Karpas-422 (cell line): ENCODE measurements around the gene CLDN10. TPM values are rescaled to one million over a fixed set of nuclear protein-coding genes. Genes with fewer than 3 reads are reported as not detected.
"Not testable (repeated sequence)": the region's sequence is repeated elsewhere in the genome, so short reads cannot be mapped to it uniquely, and the experiment has no call there.

Experiments
- DNase-seq: peaks from one replicate; pipeline ENCODE4 v3.0.0-alpha.2; 2015
- H2AFZ ChIP-seq: fragments of 200-600 bp; sonication (generic); 2 replicates; pipeline ENCODE4 v1.6.1; 2014; ENCODE audit warnings: antibody characterized with exemption, low read length, mixed read lengths
- H3K27ac ChIP-seq: fragments of 200-600 bp; sonication (generic); 2 replicates; pipeline ENCODE4 v1.5.1; 2014; ENCODE audit warnings: mild to moderate bottlenecking, low read length, moderate library complexity
- H3K27me3 ChIP-seq: fragments of 200-600 bp; sonication (generic); 2 replicates; pipeline ENCODE4 v1.6.1; 2014; ENCODE audit warnings: low read length, mixed read lengths
- H3K36me3 ChIP-seq: fragments of 200-600 bp; sonication (generic); 2 replicates; pipeline ENCODE4 v1.6.1; 2014; ENCODE audit warnings: low read length, mixed read lengths; ENCODE audit not compliant: insufficient read depth
- H3K4me1 ChIP-seq: fragments of 200-600 bp; sonication (generic); 2 replicates; pipeline ENCODE4 v1.6.1; 2014; ENCODE audit warnings: mild to moderate bottlenecking, low read length, mixed read lengths
- H3K4me2 ChIP-seq: fragments of 200-600 bp; sonication (generic); 2 replicates; pipeline ENCODE4 v1.6.1; 2014; ENCODE audit warnings: low read length, low read depth, mild to moderate bottlenecking; ENCODE audit not compliant: poor library complexity, severe bottlenecking
- H3K4me3 ChIP-seq: fragments of 200-600 bp; sonication (generic); 2 replicates; pipeline ENCODE4 v1.5.1; 2014; ENCODE audit warnings: mild to moderate bottlenecking, antibody characterized with exemption, low read length, mixed read lengths
- H3K79me2 ChIP-seq: fragments of 200-600 bp; sonication (generic); 2 replicates; pipeline ENCODE4 v1.6.1; 2014; ENCODE audit warnings: mild to moderate bottlenecking, low read length, mixed read lengths
- H3K9ac ChIP-seq: fragments of 200-600 bp; sonication (generic); 2 replicates; pipeline ENCODE4 v1.6.0; 2014; ENCODE audit warnings: low read length
- H3K9me2 ChIP-seq: fragments of 200-600 bp; sonication (generic), shearing (Covaris generic); replicated peaks from 2 replicates; pipeline ENCODE4 v1.6.0; 2014; ENCODE audit warnings: mild to moderate bottlenecking, low read length, moderate library complexity; ENCODE audit not compliant: insufficient read depth
- H3K9me3 ChIP-seq: fragments of 300-700, 200-600 bp; sonication (generic); 2 replicates; pipeline ENCODE4 v1.6.1; 2014; ENCODE audit warnings: low read length, mixed read lengths
- H4K20me1 ChIP-seq: fragments of 200-600 bp; sonication (generic); 2 replicates; pipeline ENCODE4 v1.6.1; 2014; ENCODE audit warnings: mild to moderate bottlenecking, antibody characterized with exemption, low read length, low read depth; ENCODE audit not compliant: insufficient read depth
- total RNA-seq: library from RNA; depleted of rRNA; stranded (reverse); fragments of >200 nt; shearing (Covaris generic); gene quantifications from 2 replicates; pipeline ENCODE4 v1.2.3, GENCODE V29; 2014; ENCODE audit warnings: low replicate concordance

CLDN10 gene
- total RNA-seq, 1 experiment from 2014 or later = not detected

- Histone ChIP-seq H3K79me2 (no peaks in the 10 kb centered on the region), H3K9me3 (no peaks in the 10 kb centered on the region), H3K36me3 (no peaks in the 10 kb centered on the region), H3K27ac (no peak overlapping the region), H3K27me3 (no peaks in the 10 kb centered on the region), H3K4me3 (no peak overlapping the region), H3K9me2 (no peaks in the 10 kb centered on the region), H3K9ac (no peak overlapping the region), H3K4me2 (no peak overlapping the region), H4K20me1 (no peaks in the 10 kb centered on the region), H3K4me1 (no peaks in the 10 kb centered on the region), H2AFZ (no peak overlapping the region)
- no peak for DNase-seq
Measured at GRCh38 chr13:95512424-95512823, 40.1 kb upstream of the CLDN10 start.

- Histone ChIP-seq H3K9me3 (no peaks in the 10 kb centered on the region), H3K27me3 (no peaks in the 10 kb centered on the region), H2AFZ (no peak overlapping the region), H3K79me2 (no peaks in the 10 kb centered on the region), H3K9ac (no peak overlapping the region), H3K9me2 (no peaks in the 10 kb centered on the region), H4K20me1 (no peaks in the 10 kb centered on the region), H3K4me2 (no peak overlapping the region), H3K4me1 (no peaks in the 10 kb centered on the region), H3K4me3 (no peak overlapping the region), H3K27ac (no peak overlapping the region), H3K36me3 (no peaks in the 10 kb centered on the region)
- DNase-seq = no peak
Measured at GRCh38 chr13:95512957-95513356, 39.6 kb upstream of the CLDN10 start.

- not testable (repeated sequence) for H3K9ac ChIP-seq, H3K4me2 ChIP-seq, H3K9me2 ChIP-seq, H4K20me1 ChIP-seq, H3K4me1 ChIP-seq, H3K27me3 ChIP-seq, H3K9me3 ChIP-seq, H3K36me3 ChIP-seq, DNase-seq, H3K4me3 ChIP-seq, H3K79me2 ChIP-seq, H3K27ac ChIP-seq, H2AFZ ChIP-seq
Measured at GRCh38 chr13:95515606-95516005, 36.9 kb upstream of the CLDN10 start.

GRCh38 chr13:95516021-95516420 is 36.5 kb upstream of the CLDN10 start:
- Histone ChIP-seq H3K36me3 (no peaks in the 10 kb centered on the region), H3K4me1 (no peaks in the 10 kb centered on the region), H3K27ac (no peak overlapping the region), H4K20me1 (no peaks in the 10 kb centered on the region), H3K4me2 (no peak overlapping the region), H3K9me2 (no peaks in the 10 kb centered on the region), H3K9me3 (no peaks in the 10 kb centered on the region), H2AFZ (no peak overlapping the region), H3K79me2 (no peaks in the 10 kb centered on the region), H3K27me3 (no peaks in the 10 kb centered on the region), H3K4me3 (no peak overlapping the region), H3K9ac (no peak overlapping the region)
- no peak for DNase-seq

GRCh38 chr13:95516492-95516891 is 36.0 kb upstream of the CLDN10 start:
- Histone ChIP-seq H3K9ac (no peak overlapping the region), H4K20me1 (no peaks in the 10 kb centered on the region), H3K4me3 (no peak overlapping the region), H3K4me2 (no peak overlapping the region), H3K27ac (no peak overlapping the region), H3K36me3 (no peaks in the 10 kb centered on the region), H3K9me2 (no peaks in the 10 kb centered on the region), H3K27me3 (no peaks in the 10 kb centered on the region), H3K4me1 (no peaks in the 10 kb centered on the region), H3K9me3 (no peaks in the 10 kb centered on the region), H3K79me2 (no peaks in the 10 kb centered on the region), H2AFZ (no peak overlapping the region)
- no peak for DNase-seq

GRCh38 chr13:95523598-95523997 is 28.9 kb upstream of the CLDN10 start:
- no peak overlapping the region for H3K9ac ChIP-seq
- H3K4me3 ChIP-seq = no peak overlapping the region
- H4K20me1 ChIP-seq = no peaks in the 10 kb centered on the region
- H3K9me3 ChIP-seq = no peaks in the 10 kb centered on the region
- H3K4me2 ChIP-seq = no peak overlapping the region
- H3K27ac ChIP-seq = no peak overlapping the region
- no peaks in the 10 kb centered on the region for H3K4me1 ChIP-seq
- no peak for DNase-seq
- H3K36me3 ChIP-seq = no peaks in the 10 kb centered on the region
- no peaks in the 10 kb centered on the region for H3K9me2 ChIP-seq
- H2AFZ ChIP-seq = no peak overlapping the region
- no peaks in the 10 kb centered on the region for H3K79me2 ChIP-seq
- no peaks in the 10 kb centered on the region for H3K27me3 ChIP-seq

- Histone ChIP-seq H3K9ac (no peak overlapping the region), H3K9me2 (no peaks in the 10 kb centered on the region), H3K4me2 (no peak overlapping the region), H3K4me3 (no peak overlapping the region), H2AFZ (no peak overlapping the region), H3K9me3 (no peaks in the 10 kb centered on the region), H3K27me3 (no peaks in the 10 kb centered on the region), H4K20me1 (no peaks in the 10 kb centered on the region), H3K4me1 (no peaks in the 10 kb centered on the region), H3K79me2 (no peaks in the 10 kb centered on the region), H3K27ac (no peak overlapping the region), H3K36me3 (no peaks in the 10 kb centered on the region)
- DNase-seq = no peak
Measured at GRCh38 chr13:95524264-95524901, 28.1 kb upstream of the CLDN10 start.

GRCh38 chr13:95527955-95528354 is 24.6 kb upstream of the CLDN10 start:
- H3K27me3 ChIP-seq = no peaks in the 10 kb centered on the region
- H3K9me2 ChIP-seq = no peaks in the 10 kb centered on the region
- no peak overlapping the region for H3K27ac ChIP-seq
- no peaks in the 10 kb centered on the region for H3K9me3 ChIP-seq
- H3K4me1 ChIP-seq = no peaks in the 10 kb centered on the region
- H3K9ac ChIP-seq = no peak overlapping the region
- H3K4me3 ChIP-seq = no peak overlapping the region
- no peaks in the 10 kb centered on the region for H4K20me1 ChIP-seq
- H3K36me3 ChIP-seq = no peaks in the 10 kb centered on the region
- no peak overlapping the region for H3K4me2 ChIP-seq
- no peak for DNase-seq
- no peaks in the 10 kb centered on the region for H3K79me2 ChIP-seq
- no peak overlapping the region for H2AFZ ChIP-seq

GRCh38 chr13:95530178-95530577 is 22.3 kb upstream of the CLDN10 start:
- Histone ChIP-seq H3K27ac (no peak overlapping the region), H3K9ac (no peak overlapping the region), H3K79me2 (no peaks in the 10 kb centered on the region), H3K36me3 (no peaks in the 10 kb centered on the region), H4K20me1 (no peaks in the 10 kb centered on the region), H3K9me3 (no peaks in the 10 kb centered on the region), H3K9me2 (no peaks in the 10 kb centered on the region), H3K4me1 (no peaks in the 10 kb centered on the region), H2AFZ (no peak overlapping the region), H3K27me3 (no peaks in the 10 kb centered on the region), H3K4me2 (no peak overlapping the region), H3K4me3 (no peak overlapping the region)
- no peak for DNase-seq
